ENCODE measurements around the gene GALNT11.
"Not testable (repeated sequence)": the region's sequence is repeated elsewhere in the genome, so short reads cannot be mapped to it uniquely, and the experiment has no call there.

Gene GALNT11

GRCh38 chr7:152076324-152076821 lies 50.9 kb downstream of the GALNT11 start:
- peak in 1 of 2 experiments; percentile 60 for DNase-seq

DNA sequence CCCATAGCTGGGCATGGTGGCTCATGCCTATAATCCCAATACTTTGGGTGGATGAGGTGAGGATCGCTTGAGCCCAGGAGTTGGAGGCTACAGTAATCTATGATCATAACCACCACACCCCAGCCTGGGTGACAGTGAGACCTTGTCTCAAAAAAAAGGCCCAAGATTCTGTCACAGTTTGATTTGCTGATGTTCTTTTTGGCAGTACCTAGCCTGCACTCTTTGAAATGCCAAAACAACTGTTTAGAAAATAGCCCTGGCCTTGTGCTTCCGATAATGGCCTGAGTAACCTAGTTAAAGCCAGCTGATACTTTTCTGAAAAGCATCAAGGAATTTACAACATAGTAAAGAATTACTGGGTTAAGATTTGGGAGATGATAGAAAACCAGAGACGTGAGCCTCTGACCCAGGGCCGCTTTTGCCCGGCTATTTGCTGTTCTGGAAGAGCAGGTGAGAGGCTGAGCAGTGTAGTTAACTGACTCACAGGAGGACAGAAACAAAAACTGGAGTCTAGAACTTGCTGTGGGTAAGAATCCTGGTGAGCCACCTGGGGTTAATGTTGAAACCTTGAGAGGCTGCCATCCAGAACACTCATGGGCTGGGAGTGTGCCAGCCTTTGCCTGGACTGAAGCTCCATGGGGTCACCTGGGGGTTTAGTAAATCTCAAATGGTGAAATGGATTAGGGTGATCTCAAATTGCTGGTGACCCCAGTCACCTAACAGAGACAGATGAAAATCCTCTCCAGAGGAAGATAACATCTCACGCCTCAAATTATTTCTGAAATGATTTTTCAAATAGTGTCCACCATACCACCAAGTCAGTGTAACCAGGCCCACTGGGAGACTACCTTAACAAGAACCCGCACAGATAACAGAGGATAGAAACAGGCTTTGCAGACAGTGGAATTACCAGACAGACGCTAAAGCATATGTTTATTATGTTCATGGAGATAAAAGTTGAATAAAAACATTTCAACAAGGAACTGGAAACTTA lies 51.8 kb downstream of the GALNT11 start:
- no peak for DNase-seq

- no peak for DNase-seq
Observed at GRCh38 chr7:152078025-152078424, 52.6 kb downstream of the GALNT11 start.

- DNase-seq: no peak
Observed at GRCh38 chr7:152078786-152079185, 53.3 kb downstream of the GALNT11 start.

DNA sequence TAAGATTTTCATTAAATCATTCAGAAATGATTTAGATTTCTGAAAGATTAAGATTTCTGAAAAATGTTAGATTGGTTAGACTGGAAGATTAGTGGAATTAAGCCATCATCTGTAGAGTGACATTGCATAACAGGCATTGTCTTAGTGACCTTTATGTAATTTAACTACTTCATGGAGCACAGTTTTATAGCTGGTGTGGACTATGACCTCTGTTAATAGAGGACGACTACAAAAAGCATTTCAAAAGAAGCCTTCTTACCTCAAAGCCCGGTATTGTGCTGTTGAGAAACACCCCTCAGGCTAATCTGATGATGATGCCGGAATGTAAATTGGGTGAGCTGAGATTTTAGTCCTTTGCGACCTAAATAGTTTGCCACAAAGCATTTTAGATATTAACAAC lies 55.6 kb downstream of the GALNT11 start:
- peak; percentile 29 to 55 for DNase-seq

DNA sequence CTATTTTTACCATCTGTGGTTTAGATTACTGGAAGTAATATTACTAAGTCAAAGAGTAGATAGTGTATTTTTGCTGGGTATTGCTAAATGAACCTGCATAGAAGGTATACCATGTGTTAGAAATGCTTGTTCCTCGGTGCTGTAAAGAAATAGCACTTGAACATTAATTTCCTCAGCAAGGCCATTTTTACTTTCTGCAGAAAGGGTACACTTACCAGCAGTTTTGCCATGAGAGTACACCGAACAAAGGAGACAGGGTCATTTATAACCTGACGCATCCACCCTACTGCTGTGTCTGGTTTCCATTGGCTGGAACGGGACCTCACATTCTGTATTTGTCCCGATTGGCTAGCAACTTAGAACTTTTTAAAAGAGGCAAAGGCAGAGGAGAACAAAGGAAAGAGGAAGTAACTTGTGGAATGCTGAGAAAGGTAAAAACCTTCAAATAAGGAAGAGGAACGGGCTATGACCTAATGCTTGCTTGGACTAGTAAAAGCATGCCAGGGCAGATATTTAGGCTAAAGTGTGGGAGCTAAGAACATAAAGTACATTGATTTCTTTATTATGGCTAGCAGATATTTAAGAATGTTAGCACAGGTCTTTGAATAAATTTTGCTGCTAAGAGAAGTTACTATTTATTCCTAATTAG lies 56.7 kb downstream of the GALNT11 start:
- DNase-seq: not testable (repeated sequence)

- DNase-seq: no peak
Observed at GRCh38 chr7:152085131-152085530, 59.7 kb downstream of the GALNT11 start.

DNA sequence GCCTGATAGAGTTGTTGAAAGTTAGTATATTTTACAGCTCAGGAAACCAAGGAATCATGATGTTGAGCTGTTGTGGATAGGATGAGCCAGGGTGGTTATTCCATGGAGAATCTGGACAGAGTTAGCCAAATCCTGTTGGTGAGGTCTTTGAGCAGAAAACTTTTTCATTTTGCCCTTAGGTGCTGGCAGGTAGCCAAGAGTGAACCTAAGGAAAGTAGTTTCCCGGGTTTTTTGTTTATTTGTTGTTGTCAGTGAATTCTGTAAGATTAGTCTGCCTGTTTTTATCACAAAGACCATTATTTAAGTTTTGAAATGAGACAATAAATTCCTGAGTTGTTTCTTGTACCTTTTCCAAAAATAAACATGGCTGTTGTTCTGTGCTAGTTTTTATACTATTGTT lies 61.0 kb downstream of the GALNT11 start:
- DNase-seq: no peak

DNA sequence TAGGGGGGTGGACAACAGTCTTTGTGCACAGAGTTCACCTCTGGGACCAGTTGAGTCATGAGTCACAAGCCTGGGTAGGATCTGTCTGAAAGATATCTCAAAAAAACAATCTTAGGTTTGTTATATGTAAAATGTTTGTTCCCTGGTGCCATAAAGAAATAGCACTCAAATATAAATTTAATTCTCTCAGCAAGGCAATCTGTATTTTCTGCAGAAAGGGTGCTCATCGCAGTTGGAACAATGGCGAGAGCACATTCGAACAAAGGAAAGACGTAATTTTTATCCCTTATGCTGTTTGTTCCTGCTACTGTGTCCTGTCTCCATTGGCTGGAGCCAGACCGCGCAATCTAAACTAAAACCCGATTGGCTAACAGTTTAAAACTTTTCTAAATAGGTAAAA lies 63.7 kb downstream of the GALNT11 start:
- DNase-seq: no peak

DNA sequence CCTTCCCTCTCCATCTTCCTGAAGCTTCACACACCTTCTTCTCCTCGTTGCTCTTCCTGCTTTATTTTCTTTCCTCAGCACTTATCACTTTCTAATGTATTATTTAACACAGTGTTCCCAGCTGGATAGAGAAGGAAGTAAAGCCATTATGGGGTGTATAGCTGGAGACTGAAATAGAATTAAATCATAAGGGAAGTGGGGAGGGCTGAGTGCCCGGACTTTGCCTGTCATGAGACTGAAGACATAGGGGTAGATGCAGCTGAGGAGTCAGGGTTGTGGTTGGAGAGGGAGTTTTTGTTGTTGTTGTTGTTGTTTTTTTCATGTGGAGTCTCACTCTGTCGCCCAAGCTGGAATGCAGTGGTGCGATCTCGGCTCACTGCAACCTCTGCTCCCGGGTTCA lies 65.3 kb downstream of the GALNT11 start:
- DNase-seq: no peak

GRCh38 chr7:152093717-152094116 lies 68.2 kb downstream of the GALNT11 start:
- DNase-seq: no peak

GRCh38 chr7:152095771-152096170 lies 70.3 kb downstream of the GALNT11 start:
- no peak for DNase-seq

- DNase-seq: no peak
Observed at GRCh38 chr7:152097330-152097729, 71.9 kb downstream of the GALNT11 start.

GRCh38 chr7:152103066-152103465 lies 77.6 kb downstream of the GALNT11 start:
- no peak for DNase-seq

DNA sequence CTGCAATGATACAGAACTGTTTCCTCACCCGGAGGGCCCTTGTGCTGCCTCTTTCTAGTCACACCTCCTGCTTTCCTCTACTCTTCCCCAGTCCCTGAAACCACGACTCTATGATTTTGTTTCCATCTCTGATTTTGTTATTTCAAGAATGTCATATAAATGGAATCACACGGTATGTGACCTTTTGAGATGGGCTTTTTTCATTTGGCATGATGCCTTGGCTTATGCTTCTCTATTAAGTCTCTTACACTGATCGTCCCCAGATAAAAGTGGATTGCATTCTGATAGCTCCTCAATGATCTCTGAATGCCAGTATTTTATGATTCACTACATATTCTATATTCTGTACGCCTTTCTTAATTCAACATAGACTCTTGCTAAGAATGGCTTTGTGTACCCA lies 78.2 kb downstream of the GALNT11 start:
- no peak for DNase-seq

DNA sequence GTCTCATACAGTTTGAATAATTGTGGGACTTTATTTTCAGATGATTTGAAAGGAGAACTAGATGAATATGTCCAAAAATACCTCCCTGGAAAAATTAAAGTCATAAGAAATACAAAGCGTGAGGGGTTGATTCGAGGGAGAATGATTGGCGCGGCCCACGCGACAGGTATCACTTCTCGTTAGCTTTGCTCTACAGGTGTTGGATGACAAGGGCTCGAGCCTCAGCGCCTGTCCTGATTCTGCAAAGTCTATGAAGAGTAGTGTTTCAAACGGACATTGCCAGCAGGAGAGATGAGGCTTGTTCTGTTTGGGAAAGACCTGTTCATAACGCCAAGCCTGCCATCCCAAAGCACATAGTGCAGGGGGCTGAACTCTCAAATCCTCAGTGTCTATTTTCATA lies 79.7 kb downstream of the GALNT11 start:
- DNase-seq: no peak

DNA sequence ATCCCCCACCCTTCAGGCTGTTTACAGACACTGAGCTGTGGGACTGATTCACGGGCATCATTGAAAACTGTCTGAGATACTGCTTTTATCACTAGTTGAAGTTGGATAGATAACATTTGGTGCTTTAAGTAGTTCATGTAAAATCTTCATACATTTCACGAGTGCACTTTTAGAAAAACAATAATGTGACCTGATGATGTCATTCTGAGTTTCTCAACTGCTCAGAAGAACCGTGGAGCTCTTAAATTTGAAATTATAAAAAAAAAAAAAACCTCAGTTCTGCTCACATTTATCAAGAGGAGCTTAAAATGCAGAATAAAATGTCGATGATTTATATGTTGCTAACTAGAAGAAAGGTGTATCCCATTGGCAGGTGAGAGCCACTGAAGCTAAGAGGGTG lies 81.5 kb downstream of the GALNT11 start:
- no peak for DNase-seq

GRCh38 chr7:152107945-152108344 lies 82.5 kb downstream of the GALNT11 start:
- DNase-seq: no peak

GRCh38 chr7:152108359-152108758 lies 82.9 kb downstream of the GALNT11 start:
- DNase-seq: no peak

DNA sequence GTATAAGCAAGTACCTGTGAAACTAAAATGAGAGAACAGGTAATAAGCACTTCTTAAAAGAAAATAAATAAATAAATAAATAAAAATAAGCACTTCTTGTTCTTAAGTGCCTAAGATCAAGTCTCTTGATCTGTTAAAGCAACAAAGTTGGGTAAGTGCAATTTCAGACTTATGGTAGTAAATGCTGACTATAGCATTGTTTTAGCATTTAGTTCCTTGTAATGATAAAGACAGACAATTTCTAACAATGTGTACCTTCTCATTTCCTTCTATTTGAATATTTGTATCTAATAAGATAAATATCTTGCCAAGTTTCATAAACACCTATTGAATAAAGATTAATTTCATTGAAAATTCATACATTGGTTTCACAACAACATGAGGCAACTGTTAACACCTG lies 87.4 kb downstream of the GALNT11 start:
- DNase-seq: no peak

DNA sequence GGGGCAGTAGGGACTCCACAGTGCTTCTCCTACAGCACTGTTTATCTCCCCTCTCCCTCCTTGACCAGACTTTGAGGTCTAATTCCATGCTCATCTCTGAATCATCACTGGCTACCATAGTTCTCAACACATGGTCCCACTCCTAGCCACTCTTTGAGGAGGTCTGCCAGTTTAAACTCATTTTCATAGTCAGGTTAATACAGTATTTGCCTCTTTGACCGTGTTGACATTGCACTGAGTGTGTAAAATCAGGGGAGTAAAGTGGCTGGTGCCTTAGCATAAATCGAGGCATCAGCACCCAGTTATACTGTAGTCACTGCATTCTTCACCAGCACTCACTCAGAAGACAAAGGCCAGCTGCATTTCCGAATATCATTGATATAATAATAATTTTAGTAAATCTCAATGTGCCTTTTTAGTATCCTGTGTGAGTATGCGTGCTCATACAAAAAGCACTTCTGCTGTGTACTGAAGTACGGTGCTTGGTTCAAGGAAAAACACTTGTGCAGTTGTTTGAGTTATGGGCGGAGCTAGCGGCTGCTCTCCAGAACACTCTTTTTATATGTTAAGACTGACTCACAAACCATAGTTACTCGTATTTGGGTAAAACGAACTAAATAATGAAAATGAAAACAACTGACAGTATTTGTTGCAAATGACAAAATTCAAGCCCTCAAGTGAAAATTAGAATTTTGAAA lies 89.7 kb downstream of the GALNT11 start:
- no peak for DNase-seq

GRCh38 chr7:152117356-152117755 lies 91.9 kb downstream of the GALNT11 start:
- DNase-seq: no peak

GRCh38 chr7:152120210-152120609 lies 94.7 kb downstream of the GALNT11 start:
- DNase-seq: no peak

Data from NCI-H526 (cell line).